H1 (cell line): Measurements from ENCODE around the gene ACOT7. TPM values are rescaled to one million over a fixed set of nuclear protein-coding genes. Genes with fewer than 3 reads are reported as not detected.

ENCODE experiments used
- BCL11A ChIP-seq, 2 experiments: IDR thresholded peaks; one replicate each; pipeline ENCODE4 v1.6.1; 2011; ENCODE audit warnings: low read depth in 2 of 2, low read length in 2 of 2, mild to moderate bottlenecking in 2 of 2
- BRCA1 ChIP-seq: IDR thresholded peaks from 2 replicates; pipeline ENCODE4 v1.6.1; 2012; ENCODE audit warnings: low read depth, low read length, improper control_type of control experiment
- EP300 ChIP-seq, 2 experiments: IDR thresholded peaks; 1 replicate in 1 of 2; 2 replicates in 1 of 2; pipeline ENCODE4 v1.6.1; 2011 to 2012; ENCODE audit warnings: low read depth in 2 of 2, low read length in 2 of 2, mild to moderate bottlenecking in 2 of 2, borderline replicate concordance in 1 of 2, inconsistent platforms in 1 of 2, moderate library complexity in 1 of 2
- GTF2F1 ChIP-seq: IDR thresholded peaks from 2 replicates; pipeline ENCODE4 v1.6.1; 2012; ENCODE audit warnings: low read depth, low read length, improper control_type of control experiment, borderline replicate concordance
- JUND ChIP-seq: IDR thresholded peaks from 2 replicates; pipeline ENCODE4 v1.6.1; 2011; ENCODE audit warnings: mild to moderate bottlenecking, improper control_type of control experiment, low read length
- KDM4A ChIP-seq: IDR thresholded peaks from one replicate; pipeline ENCODE4 v1.7.1; 2012; ENCODE audit warnings: low read depth, mild to moderate bottlenecking, moderate library complexity, low read length, inconsistent platforms; ENCODE audit not compliant: severe bottlenecking
- PHF8 ChIP-seq: fragments of 200-600 bp; sonication (generic); conservative IDR thresholded peaks from 2 replicates; pipeline ENCODE4 v1.7.1; 2012; ENCODE audit warnings: low read depth, mild to moderate bottlenecking, inconsistent platforms, low read length, moderate library complexity
- POLR2A ChIP-seq, 2 experiments: IDR thresholded peaks; 1 replicate in 1 of 2; 2 replicates in 1 of 2; pipeline ENCODE4 v1.6.1; 2011; ENCODE audit warnings: low read depth in 2 of 2, low read length in 2 of 2, mild to moderate bottlenecking in 2 of 2; ENCODE audit errors: control extremely low read depth in 1 of 2
- RNF2 ChIP-seq: fragments of 200-900, 300-1000 bp; sonication (generic); IDR thresholded peaks from 2 replicates; pipeline ENCODE4 v1.7.1; 2016; ENCODE audit warnings: borderline replicate concordance, low read depth, mild to moderate bottlenecking, antibody characterized with exemption, low read length; ENCODE audit not compliant: poor library complexity, severe bottlenecking; ENCODE audit errors: missing control alignments
- polyA plus RNA-seq, 7 experiments: library from polyadenylated mRNA; depleted of rRNA in 3 of 7; stranded (reverse) in 5 of 7; unstranded in 2 of 7; fragments of >200 nt in 5 of 7; fragments of 200-250 nt in 2 of 7; gene quantifications; 1 replicate in 5 of 7; 2 replicates in 1 of 7; 4 replicates in 1 of 7; pipeline versions ENCODE4 v1.2.1 to v1.2.3, GENCODE V29; 2011 to 2013; ENCODE audit warnings: missing spikeins in 2 of 7, mixed read lengths in 2 of 7
- total RNA-seq: library from RNA; stranded (reverse); fragmentation: NEBNext Ultra II Directional; extraction: Animal tissue kit (Norgen Biotek cat#: 25700); gene quantifications from 2 replicates; pipeline ENCODE4 v1.2.1, GENCODE V29; 2021
- TF ChIP-seq, protein P1 (sequence below): fragments of 300-600 bp; sonication (generic); IDR thresholded peaks from 2 replicates; pipeline ENCODE4 v1.7.1; 2012; ENCODE audit warnings: low read length, moderate library complexity, mild to moderate bottlenecking, inconsistent platforms; ENCODE audit not compliant: insufficient replicate concordance

ACOT7 gene
- total and polyA plus RNA-seq, 2 of the 8 experiments (the other 6 are each of a cell fraction or from before 2014, with no cell fraction given): 151 to 214 TPM

DNA sequence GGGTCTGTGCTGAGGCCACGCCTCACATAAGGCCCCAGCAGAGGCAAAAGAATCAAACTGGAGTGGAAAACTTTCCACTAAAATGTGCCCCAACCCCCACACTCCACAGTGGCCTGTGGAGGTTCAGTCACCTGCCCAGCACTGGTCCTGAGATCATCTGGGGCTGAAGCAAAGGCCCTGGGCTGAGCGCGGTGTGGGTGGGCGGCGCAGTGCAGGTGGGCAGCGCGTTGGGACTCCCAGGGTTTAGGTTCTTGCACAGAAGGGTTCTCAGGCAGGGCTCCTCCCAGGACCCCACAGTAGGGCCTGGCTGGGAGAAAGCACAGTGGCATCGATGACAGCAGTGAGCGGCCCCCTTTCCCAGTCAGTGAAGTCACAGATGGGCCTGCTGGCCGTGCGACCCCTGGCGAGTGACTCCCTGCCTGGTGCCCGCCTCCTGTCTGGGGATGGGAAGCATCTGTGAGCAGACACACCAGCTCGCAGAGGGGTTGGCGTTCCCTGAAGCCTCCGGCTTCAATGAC, 118.9 kb downstream of the ACOT7 start (continued):
- TF ChIP-seq, protein P1, sequence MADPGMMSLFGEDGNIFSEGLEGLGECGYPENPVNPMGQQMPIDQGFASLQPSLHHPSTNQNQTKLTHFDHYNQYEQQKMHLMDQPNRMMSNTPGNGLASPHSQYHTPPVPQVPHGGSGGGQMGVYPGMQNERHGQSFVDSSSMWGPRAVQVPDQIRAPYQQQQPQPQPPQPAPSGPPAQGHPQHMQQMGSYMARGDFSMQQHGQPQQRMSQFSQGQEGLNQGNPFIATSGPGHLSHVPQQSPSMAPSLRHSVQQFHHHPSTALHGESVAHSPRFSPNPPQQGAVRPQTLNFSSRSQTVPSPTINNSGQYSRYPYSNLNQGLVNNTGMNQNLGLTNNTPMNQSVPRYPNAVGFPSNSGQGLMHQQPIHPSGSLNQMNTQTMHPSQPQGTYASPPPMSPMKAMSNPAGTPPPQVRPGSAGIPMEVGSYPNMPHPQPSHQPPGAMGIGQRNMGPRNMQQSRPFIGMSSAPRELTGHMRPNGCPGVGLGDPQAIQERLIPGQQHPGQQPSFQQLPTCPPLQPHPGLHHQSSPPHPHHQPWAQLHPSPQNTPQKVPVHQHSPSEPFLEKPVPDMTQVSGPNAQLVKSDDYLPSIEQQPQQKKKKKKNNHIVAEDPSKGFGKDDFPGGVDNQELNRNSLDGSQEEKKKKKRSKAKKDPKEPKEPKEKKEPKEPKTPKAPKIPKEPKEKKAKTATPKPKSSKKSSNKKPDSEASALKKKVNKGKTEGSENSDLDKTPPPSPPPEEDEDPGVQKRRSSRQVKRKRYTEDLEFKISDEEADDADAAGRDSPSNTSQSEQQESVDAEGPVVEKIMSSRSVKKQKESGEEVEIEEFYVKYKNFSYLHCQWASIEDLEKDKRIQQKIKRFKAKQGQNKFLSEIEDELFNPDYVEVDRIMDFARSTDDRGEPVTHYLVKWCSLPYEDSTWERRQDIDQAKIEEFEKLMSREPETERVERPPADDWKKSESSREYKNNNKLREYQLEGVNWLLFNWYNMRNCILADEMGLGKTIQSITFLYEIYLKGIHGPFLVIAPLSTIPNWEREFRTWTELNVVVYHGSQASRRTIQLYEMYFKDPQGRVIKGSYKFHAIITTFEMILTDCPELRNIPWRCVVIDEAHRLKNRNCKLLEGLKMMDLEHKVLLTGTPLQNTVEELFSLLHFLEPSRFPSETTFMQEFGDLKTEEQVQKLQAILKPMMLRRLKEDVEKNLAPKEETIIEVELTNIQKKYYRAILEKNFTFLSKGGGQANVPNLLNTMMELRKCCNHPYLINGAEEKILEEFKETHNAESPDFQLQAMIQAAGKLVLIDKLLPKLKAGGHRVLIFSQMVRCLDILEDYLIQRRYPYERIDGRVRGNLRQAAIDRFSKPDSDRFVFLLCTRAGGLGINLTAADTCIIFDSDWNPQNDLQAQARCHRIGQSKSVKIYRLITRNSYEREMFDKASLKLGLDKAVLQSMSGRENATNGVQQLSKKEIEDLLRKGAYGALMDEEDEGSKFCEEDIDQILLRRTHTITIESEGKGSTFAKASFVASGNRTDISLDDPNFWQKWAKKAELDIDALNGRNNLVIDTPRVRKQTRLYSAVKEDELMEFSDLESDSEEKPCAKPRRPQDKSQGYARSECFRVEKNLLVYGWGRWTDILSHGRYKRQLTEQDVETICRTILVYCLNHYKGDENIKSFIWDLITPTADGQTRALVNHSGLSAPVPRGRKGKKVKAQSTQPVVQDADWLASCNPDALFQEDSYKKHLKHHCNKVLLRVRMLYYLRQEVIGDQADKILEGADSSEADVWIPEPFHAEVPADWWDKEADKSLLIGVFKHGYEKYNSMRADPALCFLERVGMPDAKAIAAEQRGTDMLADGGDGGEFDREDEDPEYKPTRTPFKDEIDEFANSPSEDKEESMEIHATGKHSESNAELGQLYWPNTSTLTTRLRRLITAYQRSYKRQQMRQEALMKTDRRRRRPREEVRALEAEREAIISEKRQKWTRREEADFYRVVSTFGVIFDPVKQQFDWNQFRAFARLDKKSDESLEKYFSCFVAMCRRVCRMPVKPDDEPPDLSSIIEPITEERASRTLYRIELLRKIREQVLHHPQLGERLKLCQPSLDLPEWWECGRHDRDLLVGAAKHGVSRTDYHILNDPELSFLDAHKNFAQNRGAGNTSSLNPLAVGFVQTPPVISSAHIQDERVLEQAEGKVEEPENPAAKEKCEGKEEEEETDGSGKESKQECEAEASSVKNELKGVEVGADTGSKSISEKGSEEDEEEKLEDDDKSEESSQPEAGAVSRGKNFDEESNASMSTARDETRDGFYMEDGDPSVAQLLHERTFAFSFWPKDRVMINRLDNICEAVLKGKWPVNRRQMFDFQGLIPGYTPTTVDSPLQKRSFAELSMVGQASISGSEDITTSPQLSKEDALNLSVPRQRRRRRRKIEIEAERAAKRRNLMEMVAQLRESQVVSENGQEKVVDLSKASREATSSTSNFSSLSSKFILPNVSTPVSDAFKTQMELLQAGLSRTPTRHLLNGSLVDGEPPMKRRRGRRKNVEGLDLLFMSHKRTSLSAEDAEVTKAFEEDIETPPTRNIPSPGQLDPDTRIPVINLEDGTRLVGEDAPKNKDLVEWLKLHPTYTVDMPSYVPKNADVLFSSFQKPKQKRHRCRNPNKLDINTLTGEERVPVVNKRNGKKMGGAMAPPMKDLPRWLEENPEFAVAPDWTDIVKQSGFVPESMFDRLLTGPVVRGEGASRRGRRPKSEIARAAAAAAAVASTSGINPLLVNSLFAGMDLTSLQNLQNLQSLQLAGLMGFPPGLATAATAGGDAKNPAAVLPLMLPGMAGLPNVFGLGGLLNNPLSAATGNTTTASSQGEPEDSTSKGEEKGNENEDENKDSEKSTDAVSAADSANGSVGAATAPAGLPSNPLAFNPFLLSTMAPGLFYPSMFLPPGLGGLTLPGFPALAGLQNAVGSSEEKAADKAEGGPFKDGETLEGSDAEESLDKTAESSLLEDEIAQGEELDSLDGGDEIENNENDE: no peak
- TF ChIP-seq PHF8 (no peak), BCL11A (IDR thresholded peaks at IDR 0.05; ENCODE audit: low read depth in 2 of 2, low read length in 2 of 2) (no peak), RNF2 (no peak), POLR2A (IDR thresholded peaks at IDR 0.05; ENCODE audit: control extremely low read depth in 1 of 2, low read depth in 2 of 2, low read length in 2 of 2) (no peak), GTF2F1 (no peak), BRCA1 (no peak), JUND (no peak), KDM4A (no peak), EP300 (IDR thresholded peaks at IDR 0.05; ENCODE audit: borderline replicate concordance in 1 of 2, low read depth in 2 of 2, low read length in 2 of 2) (no peak)
